Measurements from ENCODE around the gene NKD2.

DNA sequence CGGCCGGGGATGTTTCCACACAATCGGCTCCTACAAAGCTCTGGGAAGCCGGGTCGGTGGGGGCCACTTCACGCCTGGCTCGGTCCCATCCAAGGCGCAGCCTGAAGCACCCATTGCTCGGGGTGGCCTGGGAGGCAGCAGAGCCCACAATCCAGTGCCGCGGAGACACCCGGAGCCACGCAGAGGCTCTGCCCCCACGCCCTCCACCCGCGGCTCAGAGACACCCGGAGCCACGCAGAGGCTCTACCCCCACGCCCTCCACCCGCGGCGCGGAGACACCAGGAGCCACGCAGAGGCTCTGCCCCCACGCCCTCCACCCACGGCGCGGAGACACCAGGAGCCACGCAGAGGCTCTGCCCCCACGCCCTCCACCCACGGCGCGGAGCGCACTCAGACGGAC lies 71.4 kb downstream of the NKD2 start:
- TF ChIP-seq JUN (CRISPR knock-in tag; IDR thresholded peaks at IDR 0.05) (no peak), NFATC4 (CRISPR knock-in tag; IDR thresholded peaks at IDR 0.05) (no peak), USF1 (CRISPR knock-in tag; IDR thresholded peaks at IDR 0.05) (no peak), RELA (CRISPR knock-in tag; IDR thresholded peaks at IDR 0.05; ENCODE audit: borderline replicate concordance) (no peak), TEAD4 (CRISPR knock-in tag; IDR thresholded peaks at IDR 0.05) (no peak)
- TF ChIP-seq, protein P1, sequence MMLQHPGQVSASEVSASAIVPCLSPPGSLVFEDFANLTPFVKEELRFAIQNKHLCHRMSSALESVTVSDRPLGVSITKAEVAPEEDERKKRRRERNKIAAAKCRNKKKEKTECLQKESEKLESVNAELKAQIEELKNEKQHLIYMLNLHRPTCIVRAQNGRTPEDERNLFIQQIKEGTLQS (CRISPR knock-in tag; conservative IDR thresholded peaks at IDR 0.05), result no peak
- TF ChIP-seq, protein P2, sequence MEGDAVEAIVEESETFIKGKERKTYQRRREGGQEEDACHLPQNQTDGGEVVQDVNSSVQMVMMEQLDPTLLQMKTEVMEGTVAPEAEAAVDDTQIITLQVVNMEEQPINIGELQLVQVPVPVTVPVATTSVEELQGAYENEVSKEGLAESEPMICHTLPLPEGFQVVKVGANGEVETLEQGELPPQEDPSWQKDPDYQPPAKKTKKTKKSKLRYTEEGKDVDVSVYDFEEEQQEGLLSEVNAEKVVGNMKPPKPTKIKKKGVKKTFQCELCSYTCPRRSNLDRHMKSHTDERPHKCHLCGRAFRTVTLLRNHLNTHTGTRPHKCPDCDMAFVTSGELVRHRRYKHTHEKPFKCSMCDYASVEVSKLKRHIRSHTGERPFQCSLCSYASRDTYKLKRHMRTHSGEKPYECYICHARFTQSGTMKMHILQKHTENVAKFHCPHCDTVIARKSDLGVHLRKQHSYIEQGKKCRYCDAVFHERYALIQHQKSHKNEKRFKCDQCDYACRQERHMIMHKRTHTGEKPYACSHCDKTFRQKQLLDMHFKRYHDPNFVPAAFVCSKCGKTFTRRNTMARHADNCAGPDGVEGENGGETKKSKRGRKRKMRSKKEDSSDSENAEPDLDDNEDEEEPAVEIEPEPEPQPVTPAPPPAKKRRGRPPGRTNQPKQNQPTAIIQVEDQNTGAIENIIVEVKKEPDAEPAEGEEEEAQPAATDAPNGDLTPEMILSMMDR (IDR thresholded peaks at IDR 0.05), result no peak
- TF ChIP-seq, protein P3, sequence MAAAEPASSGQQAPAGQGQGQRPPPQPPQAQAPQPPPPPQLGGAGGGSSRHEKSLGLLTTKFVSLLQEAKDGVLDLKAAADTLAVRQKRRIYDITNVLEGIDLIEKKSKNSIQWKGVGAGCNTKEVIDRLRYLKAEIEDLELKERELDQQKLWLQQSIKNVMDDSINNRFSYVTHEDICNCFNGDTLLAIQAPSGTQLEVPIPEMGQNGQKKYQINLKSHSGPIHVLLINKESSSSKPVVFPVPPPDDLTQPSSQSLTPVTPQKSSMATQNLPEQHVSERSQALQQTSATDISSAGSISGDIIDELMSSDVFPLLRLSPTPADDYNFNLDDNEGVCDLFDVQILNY (CRISPR knock-in tag; IDR thresholded peaks at IDR 0.05), result no peak

Measured in WTC11 (cell line).